ENCODE results near the gene DOCK4.
"Not testable (repeated sequence)": the region's sequence is repeated elsewhere in the genome, so short reads cannot be mapped to it uniquely, and the experiment has no call there.

DOCK4 gene, protein sequence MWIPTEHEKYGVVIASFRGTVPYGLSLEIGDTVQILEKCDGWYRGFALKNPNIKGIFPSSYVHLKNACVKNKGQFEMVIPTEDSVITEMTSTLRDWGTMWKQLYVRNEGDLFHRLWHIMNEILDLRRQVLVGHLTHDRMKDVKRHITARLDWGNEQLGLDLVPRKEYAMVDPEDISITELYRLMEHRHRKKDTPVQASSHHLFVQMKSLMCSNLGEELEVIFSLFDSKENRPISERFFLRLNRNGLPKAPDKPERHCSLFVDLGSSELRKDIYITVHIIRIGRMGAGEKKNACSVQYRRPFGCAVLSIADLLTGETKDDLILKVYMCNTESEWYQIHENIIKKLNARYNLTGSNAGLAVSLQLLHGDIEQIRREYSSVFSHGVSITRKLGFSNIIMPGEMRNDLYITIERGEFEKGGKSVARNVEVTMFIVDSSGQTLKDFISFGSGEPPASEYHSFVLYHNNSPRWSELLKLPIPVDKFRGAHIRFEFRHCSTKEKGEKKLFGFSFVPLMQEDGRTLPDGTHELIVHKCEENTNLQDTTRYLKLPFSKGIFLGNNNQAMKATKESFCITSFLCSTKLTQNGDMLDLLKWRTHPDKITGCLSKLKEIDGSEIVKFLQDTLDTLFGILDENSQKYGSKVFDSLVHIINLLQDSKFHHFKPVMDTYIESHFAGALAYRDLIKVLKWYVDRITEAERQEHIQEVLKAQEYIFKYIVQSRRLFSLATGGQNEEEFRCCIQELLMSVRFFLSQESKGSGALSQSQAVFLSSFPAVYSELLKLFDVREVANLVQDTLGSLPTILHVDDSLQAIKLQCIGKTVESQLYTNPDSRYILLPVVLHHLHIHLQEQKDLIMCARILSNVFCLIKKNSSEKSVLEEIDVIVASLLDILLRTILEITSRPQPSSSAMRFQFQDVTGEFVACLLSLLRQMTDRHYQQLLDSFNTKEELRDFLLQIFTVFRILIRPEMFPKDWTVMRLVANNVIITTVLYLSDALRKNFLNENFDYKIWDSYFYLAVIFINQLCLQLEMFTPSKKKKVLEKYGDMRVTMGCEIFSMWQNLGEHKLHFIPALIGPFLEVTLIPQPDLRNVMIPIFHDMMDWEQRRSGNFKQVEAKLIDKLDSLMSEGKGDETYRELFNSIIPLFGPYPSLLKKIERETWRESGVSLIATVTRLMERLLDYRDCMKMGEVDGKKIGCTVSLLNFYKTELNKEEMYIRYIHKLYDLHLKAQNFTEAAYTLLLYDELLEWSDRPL (N-terminal part only)

DNA sequence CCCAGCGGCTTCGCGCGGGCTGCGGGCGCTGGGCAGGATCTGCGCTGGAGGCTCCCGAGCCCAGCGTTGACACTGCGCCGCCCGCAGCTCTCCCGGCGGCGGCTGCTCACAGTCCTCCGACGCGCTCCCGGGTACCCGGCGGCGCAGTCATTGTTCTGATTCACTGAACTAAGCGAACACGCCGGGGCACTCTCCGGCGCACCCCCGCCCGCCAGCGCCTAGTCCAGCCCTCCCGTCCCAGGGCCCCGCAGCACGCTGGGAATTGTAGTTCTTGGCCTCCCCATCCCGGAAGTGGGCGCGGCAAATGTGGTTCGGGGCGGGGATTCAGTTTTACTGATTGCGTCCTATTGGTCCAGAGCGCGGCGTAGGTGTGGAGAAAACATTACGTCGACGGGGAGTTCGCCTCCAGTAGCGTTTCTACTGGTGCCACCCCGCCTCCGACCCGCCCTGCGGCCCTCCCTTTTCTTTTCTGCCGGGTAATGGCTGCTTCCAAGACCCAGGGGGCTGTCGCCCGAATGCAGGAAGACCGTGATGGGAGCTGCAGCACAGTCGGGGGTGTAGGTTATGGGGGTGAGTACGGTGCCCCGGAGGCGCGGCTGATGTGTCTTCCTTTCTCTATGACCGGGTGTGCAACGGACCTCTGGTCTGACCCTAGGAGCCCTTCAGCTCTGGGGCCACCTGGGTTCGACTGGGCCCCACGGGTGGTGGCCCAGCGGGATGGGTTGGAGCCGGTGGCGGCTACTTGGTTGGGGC is at the start of gene DOCK4, which contains the start of gene ZNF277:
DOCK4 (minus strand) TSS at position 162 of the 753 bp plus-strand sequence. CDS start 261 bp downstream, outside the sequence.
ZNF277 (plus strand) TSS at position 458 of the 753 bp plus-strand sequence; CDS start at position 480, 22 bp downstream.
- DNase-seq, result peak; percentile 100

DNA sequence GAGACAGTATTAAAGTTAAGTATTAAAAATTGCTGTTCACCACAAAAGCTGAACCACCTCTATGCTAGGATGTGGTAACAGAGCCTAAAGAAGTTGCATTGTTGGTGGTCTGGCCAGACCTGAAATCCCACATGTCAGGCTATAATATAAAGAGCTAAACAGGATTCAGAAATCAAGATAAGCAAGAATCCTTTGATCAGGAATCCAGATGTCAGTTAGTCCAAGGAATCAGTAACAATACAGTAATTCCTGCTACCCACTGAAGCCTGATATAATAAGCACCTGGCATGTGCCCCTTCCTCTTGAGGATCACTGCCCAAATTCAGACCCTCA is 49.2 kb upstream of the DOCK4 start:
- DNase-seq, result no peak

DNA sequence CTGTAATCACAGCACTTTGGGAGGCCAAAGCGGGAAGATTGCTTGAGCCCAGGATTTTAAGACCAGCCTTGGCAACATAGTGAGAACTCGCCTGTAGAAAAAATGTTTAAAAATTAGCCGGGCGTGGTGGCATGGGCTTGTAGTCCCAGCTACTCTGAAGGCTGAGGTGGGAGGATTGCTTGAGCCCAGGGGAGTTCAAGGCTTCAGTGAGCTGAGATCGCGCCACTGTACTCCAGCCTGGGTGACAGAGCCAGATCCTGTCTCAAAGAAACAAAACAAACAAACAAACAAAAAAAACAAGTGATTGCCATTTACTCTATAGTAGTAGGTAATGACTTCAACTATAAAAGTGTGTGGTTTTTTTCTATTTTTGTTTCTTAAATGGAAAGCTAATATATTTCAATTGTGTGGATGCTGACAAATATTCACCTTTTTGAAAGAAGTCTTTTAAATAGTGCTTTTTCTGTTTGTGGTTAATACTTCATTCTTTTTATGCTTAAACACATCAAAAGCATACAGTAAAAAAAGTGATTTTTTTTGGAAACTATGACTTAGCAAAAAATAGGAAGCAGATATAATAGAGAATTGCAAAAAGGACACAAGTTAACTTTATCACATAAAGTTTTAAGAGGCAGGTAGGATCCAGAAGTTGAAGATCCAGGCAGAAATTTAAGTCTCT is 48.6 kb upstream of the DOCK4 start:
- DNase-seq, result no peak

DNA sequence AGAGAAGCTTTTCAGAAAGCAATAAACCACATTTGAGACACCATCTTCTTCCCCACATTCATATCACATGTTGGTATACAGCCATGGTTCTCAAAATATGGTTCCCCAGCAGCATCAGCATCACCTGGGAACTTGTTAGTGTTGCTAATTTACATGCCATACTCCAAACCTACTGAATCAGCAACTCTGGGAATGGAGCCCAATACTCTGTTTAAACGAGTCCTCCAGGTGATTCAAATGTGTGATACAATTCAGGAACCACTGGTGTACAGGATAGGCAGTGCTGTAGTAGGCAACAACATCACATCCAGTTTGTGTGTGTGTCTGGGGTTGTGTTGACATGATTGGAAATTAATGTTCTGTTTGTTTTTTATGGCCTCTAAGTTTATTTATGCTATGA is 48.0 kb upstream of the DOCK4 start:
- no peak for DNase-seq

DNA sequence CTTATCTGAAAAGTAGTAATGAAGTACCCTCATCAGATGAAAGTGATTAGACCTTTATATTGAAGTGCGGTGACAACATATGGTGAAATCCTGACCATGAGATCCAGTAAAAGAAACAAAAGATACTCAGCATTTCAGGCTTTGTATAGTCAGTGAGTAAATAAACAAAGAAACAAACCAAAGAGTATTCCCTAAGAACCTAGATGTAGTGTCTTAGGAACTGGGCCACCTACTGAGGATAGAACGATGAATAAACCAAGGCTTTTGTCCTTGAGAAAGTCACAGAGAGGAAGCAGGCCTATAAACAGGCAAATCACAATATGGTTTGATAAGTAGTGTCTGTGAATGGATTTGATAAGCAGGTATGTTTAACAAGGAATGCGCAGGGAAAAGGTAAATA is 46.5 kb upstream of the DOCK4 start:
- no peak for DNase-seq

DNA sequence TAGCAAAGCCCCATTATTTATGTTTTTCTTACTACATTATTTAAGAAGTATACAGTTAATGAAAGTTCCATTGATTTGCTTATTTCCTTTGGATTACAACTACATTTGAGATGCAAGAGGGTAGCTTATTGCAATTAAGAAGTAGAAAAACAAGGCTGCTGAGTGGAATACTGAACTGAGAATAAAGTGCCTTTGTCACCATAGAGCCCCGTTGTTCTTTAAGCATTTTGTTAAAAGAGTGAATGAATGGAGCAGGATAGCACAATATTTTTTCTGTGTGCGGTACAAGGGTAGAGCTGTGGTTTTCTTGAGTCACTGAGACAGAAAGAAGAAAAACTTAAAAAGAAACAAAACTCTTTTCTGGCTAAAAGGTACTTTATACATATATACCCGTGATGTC is 45.9 kb upstream of the DOCK4 start:
- no peak for DNase-seq

DNA sequence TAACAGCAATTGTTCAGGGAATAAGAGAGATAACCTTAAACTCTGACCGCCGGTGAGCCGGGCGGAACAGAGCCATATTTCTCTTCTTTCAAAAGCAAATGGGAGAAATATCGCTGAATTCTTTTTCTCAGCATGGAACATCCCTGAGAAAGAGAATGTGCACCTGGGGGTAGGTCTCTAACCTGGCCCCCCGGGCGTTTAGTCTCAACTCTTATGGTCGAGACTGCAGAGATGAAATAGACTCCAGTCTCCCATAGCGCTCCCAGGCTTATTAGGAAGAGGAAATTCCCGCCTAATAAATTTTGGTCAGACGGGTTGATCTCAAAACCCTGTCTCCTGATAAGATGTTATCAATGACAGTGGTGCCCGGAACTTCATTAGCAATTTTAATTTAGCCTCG is 43.8 kb upstream of the DOCK4 start:
- not testable (repeated sequence) for DNase-seq

DNA sequence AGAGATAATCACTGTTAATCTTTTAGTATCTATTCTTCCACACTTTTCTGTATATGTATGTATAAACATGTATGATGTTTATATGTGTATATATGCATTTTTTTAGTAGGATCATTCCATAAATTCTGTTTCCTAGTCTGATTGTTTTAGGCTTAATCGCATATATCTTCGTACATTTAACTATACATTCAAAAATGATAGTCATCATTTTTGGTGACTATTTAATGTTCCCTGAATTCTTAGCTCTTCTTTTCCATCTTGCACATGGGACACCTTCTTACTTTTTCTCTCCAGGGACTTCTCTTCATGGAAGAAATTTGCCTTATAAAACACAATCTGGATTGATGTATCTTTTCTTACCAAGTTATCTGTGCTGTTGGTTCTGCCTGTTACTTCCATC is 42.4 kb upstream of the DOCK4 start:
- DNase-seq, result no peak

DNA sequence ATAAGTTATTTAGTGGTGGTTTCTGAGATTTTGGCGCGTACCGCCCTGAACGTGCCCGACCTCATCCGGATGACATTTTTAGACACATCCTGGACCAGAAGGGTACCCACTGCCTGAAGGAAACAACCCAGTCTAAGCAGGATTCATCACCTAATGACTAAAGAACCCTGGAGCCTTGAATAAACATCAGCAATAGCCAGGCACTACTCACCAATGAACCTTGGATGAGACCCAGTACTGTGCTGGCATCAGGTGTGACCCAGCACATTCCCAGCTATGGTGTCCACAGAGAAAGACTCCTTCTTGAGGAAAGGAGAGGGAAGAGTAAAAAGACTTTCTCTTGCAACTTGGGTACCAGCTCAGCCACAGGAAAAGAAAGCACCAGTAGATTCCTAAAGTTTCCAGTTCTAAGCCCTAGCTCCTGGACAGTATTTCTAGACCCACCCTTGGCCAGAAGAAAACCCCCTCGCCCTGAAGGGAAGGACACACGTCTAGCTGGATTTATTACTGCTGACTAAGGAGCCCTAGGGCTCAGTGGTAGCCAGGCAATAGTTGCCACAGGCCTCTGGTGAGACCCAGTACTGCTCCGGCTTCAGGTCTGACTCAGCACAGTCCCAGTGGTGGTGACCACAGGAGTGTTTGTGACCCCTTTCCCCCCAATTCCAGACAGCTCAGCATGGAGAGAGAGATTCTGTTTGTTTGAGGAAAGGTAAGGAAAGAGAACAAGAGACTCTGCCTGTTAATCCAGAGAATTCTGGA is 32.8 kb upstream of the DOCK4 start:
- no peak for DNase-seq

DNA sequence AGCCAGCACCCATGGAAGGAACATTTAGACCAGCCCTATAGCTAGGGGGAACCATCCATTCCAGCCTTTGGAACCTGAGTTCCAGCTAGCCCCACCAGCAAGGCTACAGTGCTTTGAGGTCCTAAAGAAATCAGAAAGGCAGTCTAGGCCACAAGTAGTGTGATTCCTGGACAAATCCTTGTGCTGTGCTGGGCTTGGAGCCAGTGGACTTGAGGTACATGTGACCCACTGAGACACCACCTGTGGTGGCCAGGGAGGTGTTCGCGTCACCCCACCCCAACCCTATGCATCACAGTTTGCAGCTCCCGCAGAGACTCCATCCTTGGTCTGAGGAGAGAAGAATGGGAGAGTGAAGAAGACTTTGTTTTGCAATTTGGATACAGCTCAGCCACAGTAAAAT is 32.1 kb upstream of the DOCK4 start:
- no peak for DNase-seq

DNA sequence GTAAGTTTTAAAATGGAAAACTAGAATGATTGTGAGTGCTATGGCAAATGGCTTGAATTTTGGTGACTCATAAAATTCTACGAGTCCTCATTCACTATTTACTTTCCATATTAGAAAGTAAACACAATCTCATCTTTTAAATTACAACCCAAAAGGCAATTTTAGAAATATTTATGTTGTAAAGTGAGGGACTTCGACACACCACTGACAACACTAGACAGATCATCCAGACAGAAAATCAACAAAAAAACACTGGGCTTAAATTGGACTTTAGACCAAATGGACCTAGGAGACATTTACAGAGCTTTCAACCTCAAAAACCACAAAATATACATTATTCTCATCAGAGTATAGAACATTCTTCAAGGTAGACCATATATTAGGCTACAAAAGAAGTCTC is 30.4 kb upstream of the DOCK4 start:
- no peak for DNase-seq

DNA sequence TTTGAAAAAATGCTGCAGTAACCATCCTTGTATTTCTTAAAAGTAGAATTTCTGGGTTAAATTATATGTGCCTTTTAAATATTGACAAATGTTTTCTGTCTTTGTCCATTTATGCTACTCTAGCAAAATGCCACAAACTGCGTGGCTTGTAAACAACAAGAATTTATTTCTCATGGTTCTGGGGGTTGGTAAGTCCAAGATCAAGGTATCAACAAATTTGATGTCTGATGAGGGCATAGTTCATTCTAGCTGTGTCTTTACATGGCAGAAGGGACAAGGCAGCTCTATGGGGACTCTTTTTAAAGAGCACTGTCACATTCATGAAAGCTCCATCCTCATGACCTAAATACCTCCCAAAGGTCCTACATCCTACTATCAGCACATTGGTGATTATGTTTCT is 27.9 kb upstream of the DOCK4 start:
- no peak for DNase-seq

DNA sequence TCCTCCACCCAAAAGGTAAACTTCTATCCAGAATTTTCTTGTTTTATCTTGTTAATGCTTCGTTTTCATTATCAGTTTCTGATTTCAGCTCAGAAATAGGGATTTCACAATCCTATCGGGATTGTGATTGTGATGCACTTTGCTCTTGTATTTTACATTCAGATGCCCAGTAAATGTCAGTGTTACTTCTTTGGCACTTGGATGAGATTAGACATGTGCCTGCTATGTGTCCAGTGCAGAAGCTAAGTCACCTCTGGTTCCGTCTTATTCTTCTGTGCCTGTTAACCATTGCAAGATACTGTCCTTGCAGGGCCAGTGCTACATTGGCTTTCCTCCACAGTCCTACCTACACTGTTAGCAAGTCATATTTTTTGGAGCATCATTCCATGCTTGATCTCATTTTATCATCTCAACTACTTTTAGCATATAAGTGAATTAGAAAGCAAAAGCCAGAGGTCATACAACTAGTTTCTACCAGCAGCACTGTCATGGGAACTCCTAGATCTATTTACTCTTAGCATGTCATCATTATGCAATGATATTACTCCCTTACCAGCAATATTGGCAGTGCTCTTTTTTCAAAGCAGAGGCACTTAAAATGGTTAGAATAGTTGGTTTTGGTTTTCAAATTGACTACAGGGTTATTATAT is 27.0 kb upstream of the DOCK4 start:
- DNase-seq, result no peak

DNA sequence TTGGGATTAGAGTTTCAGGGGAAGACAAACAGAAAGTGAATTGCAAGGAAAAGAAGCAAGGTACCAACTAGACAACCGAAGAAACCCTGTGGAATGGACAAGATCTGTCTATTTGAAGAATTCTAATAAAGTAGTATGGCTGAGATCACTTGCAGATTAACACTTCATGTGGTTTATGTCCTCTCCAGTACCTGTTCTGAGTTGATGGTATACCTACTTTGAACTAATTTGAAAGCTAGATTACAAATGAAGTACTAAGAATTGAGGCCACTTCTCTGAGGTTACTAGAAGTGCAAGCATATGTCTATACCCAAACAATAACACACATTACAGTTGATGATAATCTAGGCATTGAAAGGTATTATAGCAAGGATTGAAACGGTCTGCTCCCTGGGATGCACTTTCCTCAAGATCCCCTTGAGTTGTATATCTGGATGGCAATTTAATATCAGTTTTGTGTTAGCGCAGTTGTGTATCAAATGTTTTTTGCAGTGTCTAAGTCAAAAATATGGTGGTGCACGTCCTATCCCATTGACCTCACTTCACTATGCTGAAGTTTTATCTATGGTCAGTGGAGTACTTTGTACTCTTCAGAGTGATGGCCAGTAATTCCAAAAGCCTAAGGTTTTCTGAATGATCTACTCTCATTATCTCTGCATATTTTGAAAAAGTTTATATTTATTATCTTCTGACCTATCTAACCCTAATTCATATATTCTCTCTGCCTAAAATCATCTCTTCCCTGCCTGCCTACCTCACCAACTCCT is 26.2 kb upstream of the DOCK4 start:
- no peak for DNase-seq

DNA sequence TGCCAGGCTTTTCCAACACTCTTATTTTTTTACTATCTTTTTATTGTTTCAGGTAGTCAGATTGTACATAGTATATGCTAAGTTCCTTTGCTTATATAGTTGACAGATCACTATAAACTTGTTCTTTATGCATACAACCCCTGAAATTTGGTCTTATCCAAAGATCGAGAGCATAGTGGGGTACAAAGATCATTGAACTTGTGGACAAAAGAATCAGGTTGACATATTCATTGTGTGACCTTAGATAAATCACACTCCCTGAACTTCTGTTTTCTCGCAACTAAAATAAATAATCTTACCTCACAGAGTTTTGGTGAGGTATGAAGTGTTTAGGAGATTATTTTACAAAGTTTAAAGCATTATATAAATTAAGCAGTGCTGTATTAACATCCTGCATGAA is 22.4 kb upstream of the DOCK4 start:
- DNase-seq, result no peak

DNA sequence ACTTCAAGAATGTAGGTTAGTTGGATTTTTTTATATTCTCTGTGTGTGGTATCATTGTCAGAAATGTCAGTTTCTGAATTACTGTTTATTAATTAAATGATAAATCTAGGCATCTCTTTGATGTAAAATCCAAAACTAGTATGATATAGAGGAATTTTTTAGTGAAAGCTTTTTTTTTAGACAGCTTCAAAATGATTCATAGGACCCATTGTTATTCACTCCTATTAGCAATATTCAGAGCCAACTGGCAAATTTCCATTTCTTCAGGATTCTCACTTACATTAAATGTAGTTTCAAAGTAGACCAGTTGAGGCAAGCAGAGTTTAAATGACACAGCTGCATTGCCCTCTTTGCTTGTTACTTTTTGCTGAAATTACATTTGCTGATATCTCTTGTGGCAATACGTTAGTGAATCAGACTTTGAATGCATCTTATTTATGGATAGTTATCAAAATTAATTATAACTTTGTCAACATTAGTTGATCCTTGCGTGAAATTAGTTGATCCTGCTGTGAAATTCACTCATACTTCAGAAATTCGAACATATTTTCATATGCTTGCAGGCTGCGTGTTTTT is 20.6 kb upstream of the DOCK4 start:
- DNase-seq, result no peak

DNA sequence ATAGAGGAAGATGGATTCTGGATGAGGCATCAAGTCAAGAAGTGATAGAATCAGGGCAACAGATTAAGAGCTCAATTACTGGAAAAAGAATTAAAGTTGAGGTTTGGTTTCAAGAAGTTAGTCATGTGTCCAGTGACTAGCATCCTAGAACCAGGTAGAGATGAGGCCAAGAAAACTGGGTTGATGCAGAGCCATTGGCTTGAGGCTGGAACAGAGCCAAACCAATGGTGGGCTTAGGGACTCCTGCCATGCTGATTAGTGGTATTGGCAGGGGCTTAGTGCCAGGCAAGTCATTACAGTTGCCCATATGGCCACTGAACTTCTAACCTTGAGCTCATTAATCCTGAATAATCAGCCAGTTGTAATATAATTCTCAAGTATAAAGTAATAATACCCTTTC is 18.8 kb upstream of the DOCK4 start:
- DNase-seq, result no peak

DNA sequence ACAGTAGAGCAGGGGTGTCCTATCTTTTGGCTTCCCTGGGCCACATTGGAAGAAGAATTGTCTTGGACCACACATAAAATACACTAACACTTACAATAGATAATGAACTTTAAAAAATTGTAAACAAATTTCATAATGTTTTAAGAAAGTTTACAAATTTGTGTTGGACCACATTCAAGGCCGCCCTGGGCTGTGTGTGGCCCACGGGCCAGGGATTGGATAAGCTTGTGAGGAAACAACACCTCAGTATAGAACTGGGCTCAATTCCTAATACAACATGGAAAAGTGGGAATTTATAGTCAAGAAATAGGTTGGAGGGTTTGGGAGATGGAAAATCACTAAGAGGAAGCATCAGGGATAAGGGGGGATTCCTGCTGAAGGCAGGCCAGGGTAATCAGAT is 18.0 kb upstream of the DOCK4 start:
- no peak for DNase-seq

DNA sequence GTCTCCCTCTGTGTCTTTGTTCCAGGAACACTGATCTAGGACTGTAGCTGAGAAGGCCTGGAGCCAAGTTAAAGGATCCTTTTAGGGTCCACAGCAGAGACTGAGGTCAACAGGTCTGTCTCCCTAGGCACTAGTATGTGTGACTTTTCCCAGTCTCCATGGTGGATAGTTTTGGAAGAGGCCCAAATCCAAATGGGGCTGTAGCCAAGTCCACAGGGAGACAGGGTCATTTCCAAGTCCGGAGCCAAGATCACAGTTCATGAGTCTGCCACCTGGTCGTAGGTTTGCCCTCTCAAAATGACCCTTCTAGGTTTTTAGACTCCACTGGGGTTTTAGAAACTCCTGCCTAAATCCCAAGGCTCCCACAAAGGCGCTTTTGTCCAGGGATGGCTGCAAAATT is 17.1 kb upstream of the DOCK4 start:
- DNase-seq, result no peak

All from NCI-H345 (cell line).